Stimulated activated naive B cell treated with anti-CD40 and anti-IgM and Interleukin-4, amounts not matched to agents 10 μg/mL and 1 μg/mL and 100 μg/mL, for 72 hours (primary cell): ENCODE data around the gene OPRL1.

Source experiments
- ATAC-seq, 2 donors: fragments of 150-1000 bp; cut with Tn5 transposase; replicated peaks; 2 replicates each; pipeline ENCODE4 v1.10.0; 2021; ENCODE audit warnings: moderate library complexity in 1 of 2
- DNase-seq: peaks from one replicate; pipeline ENCODE4 v3.0.0; 2021
- H3K27ac Mint-ChIP-seq: one replicate; pipeline ENCODE4 v1.8.0; 2022; ENCODE audit warnings: mild to moderate bottlenecking, mixed read lengths
- H3K27me3 Mint-ChIP-seq, 2 donors: one replicate each; pipeline ENCODE4 v1.8.0; 2022; ENCODE audit warnings: mixed read lengths in 2 of 2
- H3K36me3 Mint-ChIP-seq, 2 donors: one replicate each; pipeline ENCODE4 v1.8.0; 2022; ENCODE audit warnings: mixed read lengths in 2 of 2, mild to moderate bottlenecking in 1 of 2
- H3K4me1 Mint-ChIP-seq, 2 donors: one replicate each; pipeline ENCODE4 v1.8.0; 2022; ENCODE audit warnings: mixed read lengths in 2 of 2, mild to moderate bottlenecking in 1 of 2
- H3K4me3 Mint-ChIP-seq, 2 donors: one replicate each; pipeline ENCODE4 v1.8.0; 2022; ENCODE audit warnings: mild to moderate bottlenecking in 2 of 2, mixed read lengths in 2 of 2, moderate library complexity in 1 of 2
- H3K9me3 Mint-ChIP-seq, 2 donors: one replicate each; pipeline ENCODE4 v1.8.0; 2022; ENCODE audit warnings: mixed read lengths in 2 of 2, mild to moderate bottlenecking in 1 of 2

The OPRL1 gene

DNA sequence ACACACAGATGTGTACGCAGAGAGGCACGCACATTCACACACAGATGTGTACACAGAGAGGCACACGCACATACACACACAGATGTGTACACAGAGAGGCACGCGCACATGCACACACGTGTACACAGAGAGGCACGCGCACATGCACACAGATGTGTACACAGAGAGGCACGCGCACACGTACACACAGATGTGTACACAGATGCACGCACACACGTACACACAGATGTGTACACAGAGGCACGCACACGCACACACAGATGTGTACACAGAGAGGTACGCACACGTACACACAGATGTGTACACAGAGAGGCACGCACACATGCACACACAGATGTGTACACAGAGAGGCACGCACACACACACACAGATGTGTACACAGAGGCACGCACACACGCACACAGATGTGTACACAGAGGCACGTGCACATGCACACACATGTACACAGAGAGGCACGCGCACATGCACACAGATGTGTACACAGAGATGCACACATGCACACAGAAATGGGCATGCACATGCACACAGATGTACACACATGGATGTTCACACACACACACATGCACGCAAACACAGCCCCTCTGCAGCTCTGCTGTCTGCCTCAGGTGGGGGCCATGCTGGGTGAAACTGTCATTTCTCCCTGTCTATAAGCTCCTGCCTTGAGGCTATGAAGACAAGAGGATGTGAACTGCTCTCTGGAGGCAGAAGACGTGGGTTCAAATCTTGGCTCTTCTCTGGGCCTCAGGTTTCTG is 70.1 kb downstream of the OPRL1 start:
- no peak overlapping the region for H3K27ac Mint-ChIP-seq

More for the DNA sequence above, 70.1 kb downstream of the OPRL1 start:
- no peak for DNase-seq
- no peaks in the 10 kb centered on the region for H3K36me3 Mint-ChIP-seq
- H3K4me3 Mint-ChIP-seq = no peak overlapping the region
- no peak for ATAC-seq
- H3K9me3 Mint-ChIP-seq = peaks cover 3 to 4% of the 10 kb centered on the region in 2 donors
- no peaks in the 10 kb centered on the region for H3K4me1 Mint-ChIP-seq
- peaks cover 4 to 15% of the 10 kb centered on the region in 2 donors for H3K27me3 Mint-ChIP-seq
